Mucosa of descending colon (tissue), 3 donors: ENCODE data around the gene SET. TPM values are rescaled to one million over a fixed set of nuclear protein-coding genes. Genes with fewer than 3 reads are reported as not detected.
A peak's percentile ranks its signal among the peaks of the same experiment; 100 is the strongest.
"Not testable (repeated sequence)": the region's sequence is repeated elsewhere in the genome, so short reads cannot be mapped to it uniquely, and the experiment has no call there.

Experiments
- ATAC-seq: fragments of 200-7000 bp; cut with Tn5 transposase; one replicate; pipeline ENCODE4 v1.9.1; 2020; ENCODE audit warnings: mild to moderate bottlenecking, moderate library complexity
- DNase-seq, 3 donors: peaks; one replicate each; pipeline ENCODE4 v3.0.0-alpha.2; 2020
- H3K36me3 ChIP-seq: fragments of 200-600 bp; one replicate; pipeline ENCODE4 v1.8.0; 2021; ENCODE audit warnings: low read depth, mild to moderate bottlenecking
- H3K4me1 ChIP-seq: fragments of 200-600 bp; one replicate; pipeline ENCODE4 v1.8.0; 2021; ENCODE audit warnings: low read depth, mild to moderate bottlenecking
- H3K4me3 ChIP-seq: fragments of 200-600 bp; one replicate; pipeline ENCODE4 v1.8.0; 2021; ENCODE audit warnings: mild to moderate bottlenecking
- H3K9me3 ChIP-seq: fragments of 200-600 bp; one replicate; pipeline ENCODE4 v1.8.0; 2021; ENCODE audit warnings: mild to moderate bottlenecking
- CTCF ChIP-seq: fragments of 200-600 bp; IDR thresholded peaks from one replicate; pipeline ENCODE4 v1.8.0; 2022; ENCODE audit warnings: antibody characterized with exemption, mild to moderate bottlenecking
- intact Hi-C, 2 donors: fragments of 100-400 bp; cut with DNase I in 1 of 2; cut with micrococcal nuclease in 1 of 2; formaldehyde crosslinking; loops; one replicate each; pipeline versions ENCODE4 v1.11.0 to v1.11.1; 2022; cut with DNase I, micrococcal nuclease
- total RNA-seq, 3 donors: library from RNA; stranded (reverse); fragmentation: NEBNext Ultra II Directional in 2 of 3; extraction: Animal tissue kit (Norgen Biotek cat#: 25700) in 2 of 3; gene quantifications; one replicate each; pipeline versions ENCODE4 v1.2.1 to v1.2.4, GENCODE V29; 2021 to 2023
- donor health status: DM: no; HTN: no; CAD: no; lungs with moderate emphysema.
- donor health status: DM: no; HTN: no; CAD: no.
- donor health status: DM: no; HTN: yes; CAD: no.

Gene SET
- total RNA-seq, 3 donors from 2014 or later: 174 to 272 (median 212) TPM

GRCh38 chr9:128657796-128658195 is 31.2 kb upstream of the SET start:
- ATAC-seq (no peak), DNase-seq (no peak)
- no peak for TF ChIP-seq CTCF
- H3K36me3 ChIP-seq: no peaks in the 10 kb centered on the region
- H3K9me3 ChIP-seq: no peaks in the 10 kb centered on the region
- no peak overlapping the region for H3K4me3 ChIP-seq
- no peaks in the 10 kb centered on the region for H3K4me1 ChIP-seq
- intact Hi-C loops: no loop called here

GRCh38 chr9:128666481-128666941 is 22.5 kb upstream of the SET start:
- intact Hi-C loops, H3K36me3 ChIP-seq, H3K9me3 ChIP-seq, H3K4me3 ChIP-seq, DNase-seq, H3K4me1 ChIP-seq: not testable (repeated sequence)
- ATAC-seq: peak; percentile 52

- no peak overlapping the region for H3K4me3 ChIP-seq
- TF ChIP-seq CTCF: no peak
- intact Hi-C loops: no loop called here
- H3K36me3 ChIP-seq: no peaks in the 10 kb centered on the region
- no peaks in the 10 kb centered on the region for H3K9me3 ChIP-seq
- DNase-seq: peak in 1 of 3 donors; percentile 14
- no peak for ATAC-seq
- H3K4me1 ChIP-seq: no peaks in the 10 kb centered on the region
Observed at GRCh38 chr9:128669786-128670185, 19.2 kb upstream of the SET start.

GRCh38 chr9:128675382-128675781 is 13.6 kb upstream of the SET start:
- DNase-seq: no peak
- no peak overlapping the region for H3K4me3 ChIP-seq
- H3K9me3 ChIP-seq: no peaks in the 10 kb centered on the region
- no peaks in the 10 kb centered on the region for H3K36me3 ChIP-seq
- TF ChIP-seq CTCF: no peak
- no peak for ATAC-seq
- intact Hi-C loops: no loop called here
- no peaks in the 10 kb centered on the region for H3K4me1 ChIP-seq

- Histone ChIP-seq H3K9me3 (no peaks in the 10 kb centered on the region), H3K36me3 (no peaks in the 10 kb centered on the region), H3K4me3 (no peak overlapping the region), H3K4me1 (no peaks in the 10 kb centered on the region)
- no peak for TF ChIP-seq CTCF
- intact Hi-C loops: no loop called here
- no peak for ATAC-seq
- peak in 2 of 3 donors; percentile 9 to 13 for DNase-seq
Observed at GRCh38 chr9:128677794-128678193, 11.2 kb upstream of the SET start.

- Histone ChIP-seq H3K4me1 (peaks cover 29% of the 10 kb centered on the region), H3K4me3 (peak overlapping the region; percentile 38), H3K36me3 (no peaks in the 10 kb centered on the region), H3K9me3 (no peaks in the 10 kb centered on the region)
- peak; percentile 73 to 84 (median 78) for DNase-seq
- intact Hi-C loops: no loop called here
- TF ChIP-seq CTCF: no peak
- peak; percentile 60 for ATAC-seq
Observed at GRCh38 chr9:128683340-128684064, 5.5 kb upstream of the SET start.
